NB4 (cell line): ENCODE data around the gene TXLNA.
A peak's percentile ranks its signal among the peaks of the same experiment; 100 is the strongest.

Experiments used
- DNase-seq: peaks from one replicate; pipeline ENCODE4 v3.0.0; 2010; ENCODE audit warnings: low read depth
- H3K4me3 ChIP-seq: one replicate; pipeline ENCODE4 v1.5.1; 2011; ENCODE audit warnings: mild to moderate bottlenecking, low read depth, low read length, moderate library complexity
- CTCF ChIP-seq: IDR thresholded peaks from one replicate; pipeline ENCODE4 v1.5.1; 2012; ENCODE audit warnings: low read depth, low read length
- MYC ChIP-seq: IDR thresholded peaks from 2 replicates; pipeline ENCODE4 v1.6.1; 2011; ENCODE audit warnings: low read depth, low read length
- POLR2A ChIP-seq: IDR thresholded peaks from 2 replicates; pipeline ENCODE4 v1.6.1; 2011; ENCODE audit warnings: mild to moderate bottlenecking; ENCODE audit not compliant: insufficient read length; ENCODE audit errors: extremely low read depth
- TF ChIP-seq, protein P1 (sequence below): IDR thresholded peaks from 2 replicates; pipeline ENCODE4 v1.6.1; 2011; ENCODE audit warnings: low read depth, low read length

Gene TXLNA

DNA sequence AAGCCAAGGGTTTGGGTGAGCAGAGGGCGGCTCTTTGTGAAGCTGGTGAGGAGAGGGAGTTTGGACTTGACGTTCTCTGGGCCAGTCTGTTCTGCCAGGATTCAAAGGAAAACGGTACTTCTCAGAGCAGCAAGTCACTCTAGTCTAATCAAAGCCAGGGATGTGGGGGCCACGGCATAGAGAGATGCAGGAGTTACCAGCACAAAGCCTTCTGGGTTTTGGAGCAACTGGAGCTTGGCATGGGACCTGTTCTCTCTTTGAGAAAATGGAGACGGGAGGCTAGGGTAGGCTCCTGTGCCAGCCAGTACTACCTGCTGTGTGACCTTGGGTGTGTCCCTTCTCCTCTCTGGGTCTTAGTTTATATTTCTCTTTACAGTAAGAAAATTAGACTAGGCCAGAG, 2.1 kb downstream of the TXLNA start:
- DNase-seq, result no peak
- H3K4me3 ChIP-seq, result peak overlapping the region; percentile 91
- TF ChIP-seq CTCF (no peak), POLR2A (no peak), MYC (no peak)
- TF ChIP-seq, protein P1, sequence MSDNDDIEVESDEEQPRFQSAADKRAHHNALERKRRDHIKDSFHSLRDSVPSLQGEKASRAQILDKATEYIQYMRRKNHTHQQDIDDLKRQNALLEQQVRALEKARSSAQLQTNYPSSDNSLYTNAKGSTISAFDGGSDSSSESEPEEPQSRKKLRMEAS, result no peak

DNA sequence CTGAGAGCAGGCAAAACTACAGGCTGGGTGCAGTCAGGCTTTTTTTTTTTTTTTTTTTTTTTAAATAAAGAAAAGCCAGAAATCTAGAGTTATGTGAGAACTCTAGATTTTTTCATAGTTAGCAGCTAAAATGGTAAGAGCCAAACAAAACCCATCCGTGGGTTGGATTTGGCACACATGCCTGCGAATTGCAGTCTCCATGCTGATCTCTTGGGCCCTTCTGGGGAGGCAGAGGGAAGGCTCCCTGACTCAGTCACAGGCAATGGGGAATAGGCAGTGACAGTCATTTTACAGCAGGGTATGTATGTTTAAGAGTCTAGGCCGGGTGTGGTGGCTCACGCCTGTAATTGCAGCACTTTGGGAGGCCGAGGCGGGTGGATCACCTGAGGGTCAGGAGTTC, 2.6 kb downstream of the TXLNA start:
- no peak for DNase-seq
- peak overlapping the region; percentile 91 for H3K4me3 ChIP-seq
- TF ChIP-seq, protein P1, result no peak
- TF ChIP-seq MYC, result no peak
- no peak for TF ChIP-seq CTCF
- TF ChIP-seq POLR2A, result no peak

- TF ChIP-seq, protein P1, result no peak
- no peak for TF ChIP-seq MYC
- TF ChIP-seq POLR2A, result no peak
- TF ChIP-seq CTCF, result no peak
- no peak for DNase-seq
- H3K4me3 ChIP-seq, result peak overlapping the region; percentile 13
Observed at GRCh38 chr1:32184650-32185049, 5.2 kb downstream of the TXLNA start.

- peak; percentile 32 for DNase-seq
- TF ChIP-seq MYC (no peak), CTCF (no peak), POLR2A (no peak)
- TF ChIP-seq, protein P1, result no peak
- H3K4me3 ChIP-seq, result no peak overlapping the region
Observed at GRCh38 chr1:32186077-32186476, 6.6 kb downstream of the TXLNA start.

DNA sequence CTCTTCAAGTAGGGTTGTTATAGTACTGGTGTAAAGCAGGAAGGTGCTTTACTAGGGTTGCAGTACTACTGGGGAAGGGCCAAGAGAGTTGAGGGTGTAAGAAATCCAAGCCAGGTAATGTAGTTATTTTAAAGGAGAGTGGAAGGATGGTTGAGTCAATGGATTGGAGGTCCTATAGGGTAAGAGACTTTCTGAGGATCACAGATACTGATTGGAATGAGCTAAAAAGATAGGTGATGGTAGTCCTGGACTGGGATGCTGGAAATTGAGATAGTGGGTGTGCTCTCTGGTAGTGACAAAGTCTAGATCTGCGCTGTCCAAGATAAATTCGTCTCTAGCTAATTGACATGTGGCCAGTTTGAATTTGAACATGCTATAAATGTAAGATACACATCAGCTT, 7.0 kb downstream of the TXLNA start:
- no peak overlapping the region for H3K4me3 ChIP-seq
- no peak for DNase-seq
- TF ChIP-seq POLR2A (no peak), MYC (no peak), CTCF (no peak)
- TF ChIP-seq, protein P1, result no peak

DNA sequence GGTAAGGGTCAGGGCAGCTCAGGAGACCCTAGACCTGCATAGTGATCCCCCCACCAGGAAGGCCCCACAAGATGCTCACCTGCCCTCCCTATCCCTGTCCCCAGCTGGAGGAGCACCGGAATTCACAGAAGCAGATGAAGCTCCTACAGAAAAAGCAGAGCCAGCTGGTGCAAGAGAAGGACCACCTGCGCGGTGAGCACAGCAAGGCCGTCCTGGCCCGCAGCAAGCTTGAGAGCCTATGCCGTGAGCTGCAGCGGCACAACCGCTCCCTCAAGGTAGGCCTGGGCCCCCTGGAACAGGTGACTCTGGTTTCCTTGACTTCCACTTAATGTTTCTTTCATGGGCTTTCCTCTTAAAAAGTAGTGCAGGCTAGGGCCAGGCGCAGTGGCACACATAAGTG, 8.4 kb downstream of the TXLNA start:
- no peak overlapping the region for H3K4me3 ChIP-seq
- no peak for DNase-seq
- TF ChIP-seq MYC (no peak), CTCF (no peak), POLR2A (no peak)
- TF ChIP-seq, protein P1, result no peak
